HG03521 (cell line): Measurements from ENCODE around the gene B3GNT3.
A peak's percentile ranks its signal among the peaks of the same experiment; 100 is the strongest.

Experiments used
- ATAC-seq: cut with Tn5 transposase; IDR thresholded peaks from one replicate; pipeline ENCODE4 v1.9.1; 2021; ENCODE audit warnings: mild to moderate bottlenecking, moderate library complexity; ENCODE audit not compliant: unreplicated experiment

Gene B3GNT3

GRCh38 chr19:17855280-17856152 lies 60.6 kb downstream of the B3GNT3 start:
- no peak for ATAC-seq

GRCh38 chr19:17859533-17860330 lies 64.8 kb downstream of the B3GNT3 start, which contains the start of gene RPL18A:
Gene RPL18A, plus strand, starts transcription at chr19:17859910. Its CDS starts 47 bp downstream, at chr19:17859957.
- ATAC-seq = peak; percentile 92

GRCh38 chr19:17860331-17860992 lies 65.5 kb downstream of the B3GNT3 start:
- ATAC-seq = no peak

- ATAC-seq = no peak
Observed at GRCh38 chr19:17860993-17861360, 66.0 kb downstream of the B3GNT3 start.

- ATAC-seq = no peak
Observed at GRCh38 chr19:17861542-17862402, 66.8 kb downstream of the B3GNT3 start.

- no peak for ATAC-seq
Observed at GRCh38 chr19:17862711-17863519, 68.0 kb downstream of the B3GNT3 start.
